RWPE1 (cell line): ENCODE measurements around the gene MTUS2.

ENCODE experiments used
- CTCF ChIA-PET: fragments of 350-600 bp; sonication (Branson Sonifier 250); formaldehyde crosslinking; extraction: SDS; loops from one replicate; lab custom pipeline; 2021; lab: Yijun Ruan, JAX
- POLR2A ChIA-PET: fragments of 400-600 bp; formaldehyde crosslinking; extraction: SDS; loops from one replicate; lab custom pipeline; 2020; ENCODE audit warnings: antibody characterized with exemption; ENCODE audit not compliant: low non-redundant PET; lab: Yijun Ruan, JAX
- DNase-seq: peaks from one replicate; pipeline ENCODE4 v3.0.0; 2012; ENCODE audit warnings: low spot score
- H3K27ac ChIP-seq: fragments of 450-650 bp; 2 replicates; pipeline ENCODE4 v1.5.1; 2017
- TF ChIP-seq, protein P1 (sequence below): fragments of 450-650 bp; conservative IDR thresholded peaks from 2 replicates; pipeline ENCODE4 v1.5.1; 2017; ENCODE audit warnings: low read depth, mild to moderate bottlenecking

The MTUS2 gene

DNA sequence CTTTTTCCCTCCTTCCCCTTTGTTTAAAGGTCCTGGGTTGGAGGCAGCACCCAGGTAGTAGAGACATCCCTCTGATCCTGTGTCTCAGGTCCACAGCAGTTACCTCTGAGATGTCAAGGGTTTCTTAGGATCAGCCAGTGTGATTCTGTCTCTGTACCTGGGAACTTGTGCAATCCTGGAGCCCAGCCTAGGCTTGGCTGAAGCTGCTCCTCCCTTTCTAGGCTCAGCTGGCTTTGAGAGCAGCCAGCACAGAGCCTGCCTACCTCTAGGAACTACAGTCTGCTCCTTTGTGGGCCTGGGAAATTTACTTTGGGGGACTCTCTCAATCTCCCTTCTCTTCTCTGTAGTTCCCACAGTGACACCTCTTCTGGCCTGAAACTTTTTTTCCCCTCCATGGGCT lies 171.6 kb downstream of the MTUS2 start:
- DNase-seq: no peak
- TF ChIP-seq, protein P1, sequence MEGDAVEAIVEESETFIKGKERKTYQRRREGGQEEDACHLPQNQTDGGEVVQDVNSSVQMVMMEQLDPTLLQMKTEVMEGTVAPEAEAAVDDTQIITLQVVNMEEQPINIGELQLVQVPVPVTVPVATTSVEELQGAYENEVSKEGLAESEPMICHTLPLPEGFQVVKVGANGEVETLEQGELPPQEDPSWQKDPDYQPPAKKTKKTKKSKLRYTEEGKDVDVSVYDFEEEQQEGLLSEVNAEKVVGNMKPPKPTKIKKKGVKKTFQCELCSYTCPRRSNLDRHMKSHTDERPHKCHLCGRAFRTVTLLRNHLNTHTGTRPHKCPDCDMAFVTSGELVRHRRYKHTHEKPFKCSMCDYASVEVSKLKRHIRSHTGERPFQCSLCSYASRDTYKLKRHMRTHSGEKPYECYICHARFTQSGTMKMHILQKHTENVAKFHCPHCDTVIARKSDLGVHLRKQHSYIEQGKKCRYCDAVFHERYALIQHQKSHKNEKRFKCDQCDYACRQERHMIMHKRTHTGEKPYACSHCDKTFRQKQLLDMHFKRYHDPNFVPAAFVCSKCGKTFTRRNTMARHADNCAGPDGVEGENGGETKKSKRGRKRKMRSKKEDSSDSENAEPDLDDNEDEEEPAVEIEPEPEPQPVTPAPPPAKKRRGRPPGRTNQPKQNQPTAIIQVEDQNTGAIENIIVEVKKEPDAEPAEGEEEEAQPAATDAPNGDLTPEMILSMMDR: no peak
- no peak overlapping the region for H3K27ac ChIP-seq
- POLR2A ChIA-PET: no interaction called here
- CTCF ChIA-PET: no interaction called here

DNA sequence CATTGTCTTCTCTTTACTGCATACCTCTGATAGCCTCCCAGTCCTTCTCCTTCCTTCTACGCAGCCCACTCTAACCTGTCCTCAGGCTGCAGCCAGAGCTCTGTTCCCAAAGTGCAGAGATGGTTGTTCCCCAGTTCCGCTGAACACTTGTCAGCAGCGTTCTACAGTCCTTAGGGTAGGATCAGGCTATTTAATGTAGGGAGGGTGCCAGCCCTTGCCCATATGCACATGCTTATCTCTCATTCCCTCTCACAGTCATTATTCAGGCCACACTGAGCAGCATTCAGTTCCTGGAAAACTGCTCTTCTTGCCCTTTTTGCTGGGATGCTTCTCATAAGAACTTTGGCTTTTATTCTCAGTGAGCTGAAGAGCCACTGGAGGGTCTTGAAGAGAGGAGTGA lies 180.7 kb downstream of the MTUS2 start:
- H3K27ac ChIP-seq: no peak overlapping the region
- ChIA-PET CTCF (no interaction called here), POLR2A (no interaction called here)
- TF ChIP-seq, protein P1: no peak
- DNase-seq: no peak

DNA sequence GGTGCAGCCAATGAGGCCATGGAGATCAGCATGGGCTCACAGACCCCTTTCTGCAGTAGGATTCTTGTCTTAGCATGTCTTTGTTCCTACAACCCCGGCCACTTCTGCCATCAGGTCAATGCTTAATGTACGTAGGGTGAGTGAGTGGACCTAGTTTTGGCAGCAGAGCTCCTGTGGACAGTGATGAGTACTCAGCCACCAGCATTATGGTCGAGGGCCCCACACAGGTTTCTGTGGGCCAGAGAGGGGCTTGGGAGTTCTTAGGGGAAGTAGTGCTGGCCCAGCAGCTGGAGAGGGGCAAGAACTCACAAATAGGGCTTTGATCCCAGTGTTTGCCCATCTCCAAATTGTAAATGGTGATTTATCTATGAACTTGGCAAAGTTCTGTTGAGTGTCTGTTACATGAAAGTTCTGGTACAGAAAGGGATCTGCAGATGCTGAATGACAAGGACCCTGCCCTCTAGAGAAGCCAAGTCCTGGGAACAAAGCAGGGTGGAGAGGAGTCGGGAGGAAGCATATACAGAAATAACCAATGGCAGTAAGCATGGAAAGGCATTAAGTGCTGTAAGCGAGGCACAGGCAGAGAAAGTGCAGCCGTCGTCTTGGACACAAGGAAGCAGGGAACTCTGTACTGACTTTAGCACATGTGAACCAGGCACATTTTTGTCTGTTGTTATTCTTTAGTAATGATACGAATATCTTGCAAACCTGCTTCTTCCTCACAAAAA lies 185.1 kb downstream of the MTUS2 start:
- TF ChIP-seq, protein P1: no peak
- DNase-seq: no peak
- POLR2A ChIA-PET: no interaction called here
- H3K27ac ChIP-seq: no peak overlapping the region
- CTCF ChIA-PET: no interaction called here

DNA sequence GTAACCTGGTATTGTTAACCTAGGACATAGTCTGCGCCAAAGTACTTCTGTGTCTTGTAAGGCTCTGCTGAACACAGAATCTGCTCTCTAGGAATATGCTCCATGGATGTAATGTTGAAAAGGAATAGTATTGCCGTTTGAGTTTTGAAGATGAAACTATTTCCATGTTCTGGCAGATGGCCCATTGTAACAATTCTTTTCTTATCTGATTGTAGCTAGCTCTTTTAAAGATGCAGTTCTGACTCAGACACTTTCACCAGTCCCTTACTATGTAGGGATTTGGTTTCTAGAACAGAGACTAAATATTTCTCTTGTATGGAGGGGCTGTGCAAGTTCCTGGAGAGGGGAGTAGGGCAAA lies 185.6 kb downstream of the MTUS2 start:
- POLR2A ChIA-PET: no interaction called here

DNA sequence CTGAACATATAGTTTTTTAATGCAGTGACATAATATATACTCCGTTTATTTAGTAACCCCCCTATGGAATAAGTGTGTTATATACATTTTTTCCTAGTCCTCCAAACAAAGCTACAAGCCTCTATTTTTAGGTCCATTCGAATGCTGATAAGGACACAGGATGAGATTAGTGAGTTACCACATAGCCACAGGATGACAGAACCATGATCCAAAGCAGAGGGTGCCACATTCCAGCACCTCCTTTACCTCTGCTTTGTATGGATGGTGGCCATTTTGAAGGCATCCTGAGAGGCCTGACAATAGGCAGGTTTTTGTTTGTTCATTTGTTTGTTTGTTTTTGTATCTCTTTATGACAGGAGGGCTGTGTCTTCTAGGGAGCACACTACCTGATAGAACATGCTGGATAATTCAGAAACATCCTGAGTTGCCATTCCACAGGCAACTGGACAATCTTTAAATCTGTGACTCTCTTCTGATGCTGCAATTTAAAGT lies 186.3 kb downstream of the MTUS2 start:
- POLR2A ChIA-PET: no interaction called here
- TF ChIP-seq, protein P1: no peak
- CTCF ChIA-PET: no interaction called here
- no peak overlapping the region for H3K27ac ChIP-seq
- DNase-seq: no peak

More for the DNA sequence above, 185.6 kb downstream of the MTUS2 start:
- TF ChIP-seq, protein P1: no peak
- CTCF ChIA-PET: no interaction called here
- H3K27ac ChIP-seq: no peak overlapping the region
- DNase-seq: no peak

DNA sequence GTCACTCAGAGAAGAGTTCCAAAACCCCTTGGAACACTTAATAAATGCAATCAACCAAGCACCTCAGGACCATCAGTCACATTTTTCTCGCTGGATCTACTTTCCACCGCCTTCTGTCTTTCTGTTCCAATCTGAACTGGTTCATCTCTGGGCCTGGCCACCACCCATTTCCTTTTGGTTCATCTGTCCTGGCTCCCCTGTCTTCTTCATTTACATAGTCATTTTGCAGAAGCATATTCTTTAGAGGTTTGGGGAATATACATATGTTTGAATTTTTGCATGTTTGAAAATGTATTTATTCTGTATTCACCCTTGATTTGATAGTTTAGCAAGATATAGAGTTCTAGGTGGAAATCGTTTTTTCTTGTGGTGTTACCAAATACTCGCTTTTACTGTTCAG lies 188.2 kb downstream of the MTUS2 start:
- TF ChIP-seq, protein P1: no peak
- ChIA-PET CTCF (no interaction called here), POLR2A (no interaction called here)
- no peak for DNase-seq
- H3K27ac ChIP-seq: no peak overlapping the region
